ENCODE data around the gene SDK2. TPM values are rescaled to one million over a fixed set of nuclear protein-coding genes. Genes with fewer than 3 reads are reported as not detected.

The SDK2 gene
- polyA plus RNA-seq, 3 donors, result 0.01 TPM; not detected in 2

GRCh38 chr17:73387746-73388577 is 256.3 kb downstream of the SDK2 start:
- Histone ChIP-seq H3K79me2 (ENCODE audit: insufficient read depth, low read length) (no peaks in the 10 kb centered on the region), H2AFZ (ENCODE audit: insufficient read depth, low read depth, low read length, poor library complexity, severe bottlenecking) (no peak overlapping the region), H3K4me2 (replicated peaks; ENCODE audit: extremely low read depth, low read length, poor library complexity, severe bottlenecking) (no peak overlapping the region), H3K9me3 (replicated peaks in 1 of 2; ENCODE audit: control insufficient read depth in 1 of 2, insufficient read depth in 1 of 2, low read length in 2 of 2) (no peaks in the 10 kb centered on the region), H3K4me1 (ENCODE audit: control insufficient read depth in 1 of 2, insufficient read depth in 2 of 2, low read length in 2 of 2) (no peaks in the 10 kb centered on the region), H3K9ac (ENCODE audit: insufficient read depth, low read length, poor library complexity, severe bottlenecking) (no peak overlapping the region), H3K27ac (ENCODE audit: low read depth in 1 of 2, low read length in 2 of 2) (no peak overlapping the region), H3K36me3 (replicated peaks in 1 of 2; ENCODE audit: control insufficient read depth in 1 of 2, insufficient read depth in 2 of 2, low read length in 2 of 2) (no peaks in the 10 kb centered on the region), H3K27me3 (ENCODE audit: control insufficient read depth in 2 of 2, insufficient read depth in 2 of 2, low read length in 2 of 2) (no peaks in the 10 kb centered on the region), H3K4me3 (replicated peaks in 1 of 3; ENCODE audit: low read depth in 2 of 3, low read length in 3 of 3) (no peak overlapping the region), H4K20me1 (ENCODE audit: insufficient read depth, low read length) (no peaks in the 10 kb centered on the region)
- intact Hi-C loops (cut with micrococcal nuclease), result no loop called here
- Mint-ChIP-seq H3K36me3 (no peaks in the 10 kb centered on the region), H3K27ac (no peak overlapping the region), H3K27me3 (ENCODE audit: low read depth in 3 of 3) (peaks cover 0 to 8% (median 1%) of the 10 kb centered on the region in 3 donors), H3K4me3 (no peak overlapping the region), H3K4me1 (no peaks in the 10 kb centered on the region), H3K9me3 (peaks cover 0 to 2% (median 0%) of the 10 kb centered on the region in 7 donors)
- no peak for DNase-seq
- 92% methylated on average over 19 of the region's 28 CpGs for WGBS (ENCODE audit: insufficient coverage)
- TF ChIP-seq CTCF (IDR thresholded peaks at IDR 0.05), result no peak

- 92% methylated on average over 3 of the region's 6 CpGs for WGBS (ENCODE audit: insufficient coverage)
- no peaks in the 10 kb centered on the region for H3K9me3 ChIP-seq (replicated peaks in 1 of 2; ENCODE audit: control insufficient read depth in 1 of 2, insufficient read depth in 1 of 2, low read length in 2 of 2)
- H2AFZ ChIP-seq (ENCODE audit: insufficient read depth, low read depth, low read length, poor library complexity, severe bottlenecking), result no peak overlapping the region
- Mint-ChIP-seq H3K27me3 (ENCODE audit: low read depth in 3 of 3) (peaks cover 0 to 8% (median 1%) of the 10 kb centered on the region in 3 donors), H3K9me3 (no peaks in the 10 kb centered on the region), H3K36me3 (no peaks in the 10 kb centered on the region), H3K27ac (no peak overlapping the region), H3K4me3 (no peak overlapping the region), H3K4me1 (no peaks in the 10 kb centered on the region)
- TF ChIP-seq CTCF (IDR thresholded peaks at IDR 0.05), result no peak
- no peaks in the 10 kb centered on the region for H3K36me3 ChIP-seq (replicated peaks in 1 of 2; ENCODE audit: control insufficient read depth in 1 of 2, insufficient read depth in 2 of 2, low read length in 2 of 2)
- no peaks in the 10 kb centered on the region for H3K27me3 ChIP-seq (ENCODE audit: control insufficient read depth in 2 of 2, insufficient read depth in 2 of 2, low read length in 2 of 2)
- no peak overlapping the region for H3K9ac ChIP-seq (ENCODE audit: insufficient read depth, low read length, poor library complexity, severe bottlenecking)
- H3K4me3 ChIP-seq (replicated peaks in 1 of 3; ENCODE audit: low read depth in 2 of 3, low read length in 3 of 3), result no peak overlapping the region
- no peaks in the 10 kb centered on the region for H3K4me1 ChIP-seq (ENCODE audit: control insufficient read depth in 1 of 2, insufficient read depth in 2 of 2, low read length in 2 of 2)
- intact Hi-C loops (cut with micrococcal nuclease), result no loop called here
- no peaks in the 10 kb centered on the region for H3K79me2 ChIP-seq (ENCODE audit: insufficient read depth, low read length)
- no peak for DNase-seq
- H3K27ac ChIP-seq (ENCODE audit: low read depth in 1 of 2, low read length in 2 of 2), result no peak overlapping the region
- H3K4me2 ChIP-seq (replicated peaks; ENCODE audit: extremely low read depth, low read length, poor library complexity, severe bottlenecking), result no peak overlapping the region
- no peaks in the 10 kb centered on the region for H4K20me1 ChIP-seq (ENCODE audit: insufficient read depth, low read length)
Observed at GRCh38 chr17:73386561-73386960, 257.7 kb downstream of the SDK2 start.
